H9 (cell line): Measurements from ENCODE around the gene CPB2. TPM values are rescaled to one million over a fixed set of nuclear protein-coding genes. Genes with fewer than 3 reads are reported as not detected.

ENCODE experiments used
- DNase-seq: peaks from one replicate; pipeline ENCODE4 v3.0.0-alpha.2; 2017
- H2AFZ ChIP-seq: one replicate; pipeline ENCODE4 v1.6.1; 2013; ENCODE audit warnings: mild to moderate bottlenecking, low read length, control low read depth, moderate library complexity
- H2AK5ac ChIP-seq: 2 replicates; pipeline ENCODE4 v1.6.1; 2013; ENCODE audit warnings: low read length, control low read depth, mixed read lengths; ENCODE audit not compliant: insufficient read length
- H2BK120ac ChIP-seq: one replicate; pipeline ENCODE4 v1.6.1; 2013; ENCODE audit warnings: low read depth, mild to moderate bottlenecking, low read length, control low read depth, inconsistent platforms; ENCODE audit not compliant: poor library complexity, severe bottlenecking
- H2BK12ac ChIP-seq: 2 replicates; pipeline ENCODE4 v1.6.1; 2013; ENCODE audit warnings: low read length, control low read depth, mixed read lengths, low read depth; ENCODE audit not compliant: insufficient read length
- H2BK15ac ChIP-seq: 2 replicates; pipeline ENCODE4 v1.6.1; 2013; ENCODE audit warnings: low read depth, low read length, control low read depth
- H2BK20ac ChIP-seq: one replicate; pipeline ENCODE4 v1.6.1; 2013; ENCODE audit warnings: low read depth, mild to moderate bottlenecking, low read length, control low read depth, inconsistent platforms; ENCODE audit not compliant: poor library complexity, severe bottlenecking
- H2BK5ac ChIP-seq: 2 replicates; pipeline ENCODE4 v1.6.1; 2013; ENCODE audit warnings: low read length, control low read depth, mixed read lengths; ENCODE audit not compliant: insufficient read length
- H3K14ac ChIP-seq: 2 replicates; pipeline ENCODE4 v1.6.1; 2013; ENCODE audit warnings: low read length, control low read depth; ENCODE audit not compliant: insufficient read depth
- H3K18ac ChIP-seq: 2 replicates; pipeline ENCODE4 v1.6.1; 2013; ENCODE audit warnings: low read depth, mild to moderate bottlenecking, mixed read lengths, low read length, control low read depth; ENCODE audit not compliant: insufficient read length
- H3K23ac ChIP-seq: 2 replicates; pipeline ENCODE4 v1.6.1; 2013; ENCODE audit warnings: low read length, control low read depth, mixed read lengths, low read depth; ENCODE audit not compliant: insufficient read length
- H3K23me2 ChIP-seq: 2 replicates; pipeline ENCODE4 v1.6.1; 2013; ENCODE audit warnings: low read depth, mild to moderate bottlenecking, mixed read lengths, low read length, control low read depth; ENCODE audit not compliant: insufficient read length, poor library complexity, severe bottlenecking
- H3K27ac ChIP-seq: 2 replicates; pipeline ENCODE4 v1.5.1; 2013; ENCODE audit warnings: low read length, control low read depth, mixed read lengths, low read depth; ENCODE audit not compliant: insufficient read length
- H3K27me3 ChIP-seq: 2 replicates; pipeline ENCODE4 v1.6.1; 2013; ENCODE audit warnings: low read length, control low read depth, inconsistent platforms; ENCODE audit not compliant: insufficient read depth
- H3K4ac ChIP-seq: 2 replicates; pipeline ENCODE4 v1.6.1; 2013; ENCODE audit warnings: low read depth, mild to moderate bottlenecking, control low read depth, inconsistent platforms, low read length, moderate library complexity
- H3K4me1 ChIP-seq: 2 replicates; pipeline ENCODE4 v1.6.1; 2013; ENCODE audit warnings: low read length, control low read depth, inconsistent platforms; ENCODE audit not compliant: insufficient read depth
- H3K4me2 ChIP-seq: 2 replicates; pipeline ENCODE4 v1.6.1; 2013; ENCODE audit warnings: low read length, control low read depth, mixed read lengths; ENCODE audit not compliant: insufficient read length, insufficient read depth
- H3K56ac ChIP-seq: 2 replicates; pipeline ENCODE4 v1.6.1; 2013; ENCODE audit warnings: low read depth, mild to moderate bottlenecking, mixed read lengths, low read length, control low read depth; ENCODE audit not compliant: insufficient read length
- H3K79me1 ChIP-seq: 2 replicates; pipeline ENCODE4 v1.6.1; 2013; ENCODE audit warnings: low read depth, mild to moderate bottlenecking, moderate library complexity, low read length, control low read depth, inconsistent platforms; ENCODE audit not compliant: insufficient read depth, poor library complexity, severe bottlenecking
- H3K79me2 ChIP-seq: 2 replicates; pipeline ENCODE4 v1.6.1; 2013; ENCODE audit warnings: low read length, control low read depth, inconsistent platforms; ENCODE audit not compliant: insufficient read depth
- H3K9ac ChIP-seq: 2 replicates; pipeline ENCODE4 v1.6.1; 2013; ENCODE audit warnings: low read length, control low read depth, mixed read lengths; ENCODE audit not compliant: insufficient read length; ENCODE audit errors: extremely low read depth
- H3K9me3 ChIP-seq: one replicate; pipeline ENCODE4 v1.6.1; 2013; ENCODE audit warnings: low read depth, low read length, inconsistent platforms; ENCODE audit not compliant: control insufficient read depth
- H3T11ph ChIP-seq: one replicate; pipeline ENCODE4 v1.6.1; 2013; ENCODE audit warnings: mild to moderate bottlenecking, low read length, control low read depth, inconsistent platforms
- H4K20me1 ChIP-seq: one replicate; pipeline ENCODE4 v1.6.1; 2013; ENCODE audit not compliant: control insufficient read depth, insufficient read length, insufficient read depth
- H4K5ac ChIP-seq: 2 replicates; pipeline ENCODE4 v1.6.1; 2013; ENCODE audit warnings: low read depth, mild to moderate bottlenecking, mixed read lengths, low read length, control low read depth; ENCODE audit not compliant: insufficient read length
- H4K8ac ChIP-seq: replicated peaks from 2 replicates; pipeline ENCODE4 v1.6.1; 2013; ENCODE audit warnings: low read length, control low read depth, mixed read lengths, low read depth; ENCODE audit not compliant: insufficient read length
- H4K91ac ChIP-seq: 2 replicates; pipeline ENCODE4 v1.6.1; 2013; ENCODE audit warnings: low read depth, mild to moderate bottlenecking, moderate library complexity, mixed read lengths, low read length, control low read depth; ENCODE audit not compliant: insufficient read length
- H3K27ac Mint-ChIP-seq, 3 experiments: 2 replicates in 2 of 3; 3 replicates in 1 of 3; pipeline ENCODE4 v1.8.0; 2020 to 2021; ENCODE audit warnings: mixed read lengths in 3 of 3, mild to moderate bottlenecking in 1 of 3, moderate library complexity in 1 of 3
- H3K27me3 Mint-ChIP-seq: 2 replicates; pipeline ENCODE4 v1.8.0; 2021; ENCODE audit warnings: low read depth, mild to moderate bottlenecking, moderate library complexity, mixed read lengths
- H3K36me3 Mint-ChIP-seq, 3 experiments: 2 replicates in 2 of 3; 3 replicates in 1 of 3; pipeline ENCODE4 v1.8.0; 2020 to 2021; ENCODE audit warnings: low read depth in 3 of 3, mixed read lengths in 3 of 3; ENCODE audit not compliant: insufficient read depth in 1 of 3
- H3K4me1 Mint-ChIP-seq, 2 experiments: 2 replicates each; pipeline ENCODE4 v1.8.0; 2020; ENCODE audit warnings: mixed read lengths in 2 of 2
- H3K4me3 Mint-ChIP-seq, 2 experiments: 2 replicates in 1 of 2; 3 replicates in 1 of 2; pipeline ENCODE4 v1.8.0; 2020 to 2021; ENCODE audit warnings: mild to moderate bottlenecking in 2 of 2, mixed read lengths in 2 of 2, moderate library complexity in 1 of 2
- H3K9me3 Mint-ChIP-seq, 2 experiments: 2 replicates in 1 of 2; 3 replicates in 1 of 2; pipeline ENCODE4 v1.8.0; 2020; ENCODE audit warnings: mild to moderate bottlenecking in 2 of 2, mixed read lengths in 2 of 2, moderate library complexity in 1 of 2
- total RNA-seq: library from RNA; stranded (reverse); gene quantifications from 2 replicates; pipeline ENCODE4 v1.2.1, GENCODE V29; 2021
- TF ChIP-seq, protein P1 (sequence below): fragments of 200-600 bp; sonication (generic); conservative IDR thresholded peaks from 3 replicates; pipeline ENCODE4 v1.8.0; 2021; ENCODE audit warnings: antibody characterized with exemption, mild to moderate bottlenecking

The CPB2 gene
- total RNA-seq, 1 experiment from 2014 or later, result not detected

- TF ChIP-seq, protein P1, sequence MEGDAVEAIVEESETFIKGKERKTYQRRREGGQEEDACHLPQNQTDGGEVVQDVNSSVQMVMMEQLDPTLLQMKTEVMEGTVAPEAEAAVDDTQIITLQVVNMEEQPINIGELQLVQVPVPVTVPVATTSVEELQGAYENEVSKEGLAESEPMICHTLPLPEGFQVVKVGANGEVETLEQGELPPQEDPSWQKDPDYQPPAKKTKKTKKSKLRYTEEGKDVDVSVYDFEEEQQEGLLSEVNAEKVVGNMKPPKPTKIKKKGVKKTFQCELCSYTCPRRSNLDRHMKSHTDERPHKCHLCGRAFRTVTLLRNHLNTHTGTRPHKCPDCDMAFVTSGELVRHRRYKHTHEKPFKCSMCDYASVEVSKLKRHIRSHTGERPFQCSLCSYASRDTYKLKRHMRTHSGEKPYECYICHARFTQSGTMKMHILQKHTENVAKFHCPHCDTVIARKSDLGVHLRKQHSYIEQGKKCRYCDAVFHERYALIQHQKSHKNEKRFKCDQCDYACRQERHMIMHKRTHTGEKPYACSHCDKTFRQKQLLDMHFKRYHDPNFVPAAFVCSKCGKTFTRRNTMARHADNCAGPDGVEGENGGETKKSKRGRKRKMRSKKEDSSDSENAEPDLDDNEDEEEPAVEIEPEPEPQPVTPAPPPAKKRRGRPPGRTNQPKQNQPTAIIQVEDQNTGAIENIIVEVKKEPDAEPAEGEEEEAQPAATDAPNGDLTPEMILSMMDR, result no peak
- Histone ChIP-seq H3K4me2 (no peak overlapping the region), H2BK12ac (no peak overlapping the region), H3K79me1 (no peaks in the 10 kb centered on the region), H4K91ac (no peak overlapping the region), H3K27ac (no peak overlapping the region), H3K9ac (no peak overlapping the region), H2BK20ac (no peak overlapping the region), H2BK120ac (no peak overlapping the region), H2BK15ac (no peak overlapping the region), H3K4ac (no peak overlapping the region), H3K23ac (no peak overlapping the region), H3K23me2 (no peaks in the 10 kb centered on the region), H2AFZ (no peak overlapping the region), H4K8ac (no peak overlapping the region), H3K79me2 (no peaks in the 10 kb centered on the region), H3K27me3 (no peaks in the 10 kb centered on the region), H3T11ph (no peak overlapping the region), H2BK5ac (no peak overlapping the region), H3K4me1 (no peaks in the 10 kb centered on the region), H3K56ac (no peak overlapping the region), H4K20me1 (no peaks in the 10 kb centered on the region), H4K5ac (no peak overlapping the region), H3K14ac (no peak overlapping the region), H3K9me3 (no peaks in the 10 kb centered on the region), H3K18ac (no peak overlapping the region), H2AK5ac (no peak overlapping the region)
- H3K27me3 Mint-ChIP-seq, result no peaks in the 10 kb centered on the region
- DNase-seq, result no peak
- H3K9me3 Mint-ChIP-seq, result no peaks in the 10 kb centered on the region
- peaks cover 0 to 3% of the 10 kb centered on the region in 2 experiments; a peak in 1 of 4 replicates for H3K4me1 Mint-ChIP-seq
- H3K4me3 Mint-ChIP-seq, result no peak overlapping the region
- H3K36me3 Mint-ChIP-seq, result no peaks in the 10 kb centered on the region
- no peak overlapping the region for H3K27ac Mint-ChIP-seq
Measured at GRCh38 chr13:46111151-46111550, 6.3 kb upstream of the CPB2 start.
